ENCODE data around the gene KLHL26.
A peak's percentile ranks its signal among the peaks of the same experiment; 100 is the strongest.

The KLHL26 gene

DNA sequence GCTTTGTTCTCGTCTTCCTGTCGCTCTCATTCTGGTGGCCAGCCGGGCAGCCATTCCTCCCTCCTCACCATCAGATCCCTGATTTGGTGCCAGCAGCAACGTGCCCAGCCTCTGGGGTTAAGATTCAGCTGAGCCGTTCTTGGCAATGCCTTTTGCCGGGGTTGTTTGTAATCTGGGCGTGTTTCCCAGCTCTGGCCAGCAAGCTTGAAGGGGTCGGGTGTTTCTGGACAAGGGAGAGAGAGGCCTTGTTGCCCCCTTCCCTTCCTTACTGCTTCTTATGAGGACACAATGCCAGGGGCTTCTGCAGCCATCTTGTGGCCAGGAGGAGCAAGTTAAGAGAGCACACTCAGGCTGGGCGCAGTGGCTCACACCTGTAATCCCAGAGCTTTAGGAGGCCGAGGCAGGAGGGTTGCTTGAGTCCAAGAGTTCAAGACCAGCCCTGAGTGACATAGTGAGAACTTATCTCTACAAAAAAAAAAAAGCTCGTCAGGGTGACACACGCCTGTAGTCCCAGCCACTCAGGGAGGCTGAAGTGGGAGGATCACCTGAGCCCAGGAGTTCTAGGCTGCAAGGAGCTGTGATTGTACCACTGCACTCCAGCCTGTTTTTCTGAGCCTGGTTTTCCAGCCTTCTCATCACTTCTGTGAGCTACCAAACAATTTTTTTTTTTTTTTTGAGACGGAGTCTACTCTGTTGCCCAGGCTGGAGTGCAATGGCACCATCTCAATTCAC is 35.9 kb downstream of the KLHL26 start:
- no peaks in the 10 kb centered on the region for H3K9me3 ChIP-seq (replicated peaks in 1 of 2; ENCODE audit: control insufficient read depth in 2 of 2, insufficient read depth in 1 of 2, low read depth in 1 of 2, low read length in 2 of 2)
- H2BK120ac ChIP-seq (ENCODE audit: low read depth, low read length) = peak overlapping the region; percentile 31
- H4K91ac ChIP-seq (ENCODE audit: low read depth, low read length, poor library complexity) = peak overlapping the region; percentile 30
- no peak overlapping the region for H2BK12ac ChIP-seq (ENCODE audit: low read length)
- H3K14ac ChIP-seq (ENCODE audit: low read length) = no peak overlapping the region
- peak overlapping the region; percentile 13 for H2BK5ac ChIP-seq (ENCODE audit: low read length)
- H3K27ac ChIP-seq (replicated peaks; ENCODE audit: low read length) = no peak overlapping the region
- peaks cover 4 to 14% of the 10 kb centered on the region in 2 donors for H3K4me1 ChIP-seq (ENCODE audit: control insufficient read depth in 2 of 2, insufficient read depth in 1 of 2, low read depth in 1 of 2, low read length in 2 of 2)
- WGBS, 2 donors (ENCODE audit: extremely low coverage in 2 of 2, insufficient read length in 2 of 2, insufficient replicate concordance in 1 of 2) = no CpG with 5 or more reads among the region's 13 CpGs
- H3K79me1 ChIP-seq (ENCODE audit: low read depth, low read length) = peaks cover 6% of the 10 kb centered on the region
- no peak for DNase-seq (ENCODE audit: low spot score)
- H2BK15ac ChIP-seq (ENCODE audit: low read length) = no peak overlapping the region
- no peak overlapping the region for H3K9ac ChIP-seq (ENCODE audit: low read depth, low read length, poor library complexity)
- no peak overlapping the region for H2AK5ac ChIP-seq (ENCODE audit: low read depth, low read length)
- H3K27me3 ChIP-seq (ENCODE audit: control insufficient read depth in 3 of 3, insufficient read depth in 3 of 3, low read depth in 1 of 3, low read length in 3 of 3) = no peaks in the 10 kb centered on the region
- no peak overlapping the region for H2AFZ ChIP-seq (ENCODE audit: low read length)
- peaks cover 9 to 36% of the 10 kb centered on the region in 2 donors for H3K36me3 ChIP-seq (replicated peaks in 1 of 2; ENCODE audit: control insufficient read depth in 2 of 2, insufficient read depth in 2 of 2, low read length in 2 of 2)
- no peak overlapping the region for H3K4me3 ChIP-seq (ENCODE audit: low read length in 2 of 2)
- H4K8ac ChIP-seq (ENCODE audit: low read depth, low read length) = peak overlapping the region; percentile 72
- H3K23ac ChIP-seq (ENCODE audit: low read depth, low read length, poor library complexity) = peak overlapping the region; percentile 55
- no peak overlapping the region for H3K4ac ChIP-seq (ENCODE audit: low read length)
- H3K4me2 ChIP-seq (ENCODE audit: insufficient read depth, low read length, poor library complexity, severe bottlenecking) = no peak overlapping the region
- H3K18ac ChIP-seq (ENCODE audit: low read length) = no peak overlapping the region

GRCh38 chr19:18674616-18675015 is 37.8 kb downstream of the KLHL26 start:
- H3K18ac ChIP-seq (ENCODE audit: low read length) = no peak overlapping the region
- no peak overlapping the region for H3K9ac ChIP-seq (ENCODE audit: low read depth, low read length, poor library complexity)
- no peak overlapping the region for H2BK15ac ChIP-seq (ENCODE audit: low read length)
- H3K9me3 ChIP-seq (replicated peaks in 1 of 2; ENCODE audit: control insufficient read depth in 2 of 2, insufficient read depth in 1 of 2, low read depth in 1 of 2, low read length in 2 of 2) = no peaks in the 10 kb centered on the region
- no peak overlapping the region for H3K4me2 ChIP-seq (ENCODE audit: insufficient read depth, low read length, poor library complexity, severe bottlenecking)
- peaks cover 4 to 18% of the 10 kb centered on the region in 2 donors for H3K36me3 ChIP-seq (replicated peaks in 1 of 2; ENCODE audit: control insufficient read depth in 2 of 2, insufficient read depth in 2 of 2, low read length in 2 of 2)
- peaks cover 5 to 17% of the 10 kb centered on the region in 2 donors for H3K4me1 ChIP-seq (ENCODE audit: control insufficient read depth in 2 of 2, insufficient read depth in 1 of 2, low read depth in 1 of 2, low read length in 2 of 2)
- no peak overlapping the region for H3K4ac ChIP-seq (ENCODE audit: low read length)
- H4K8ac ChIP-seq (ENCODE audit: low read depth, low read length) = no peak overlapping the region
- H2AFZ ChIP-seq (ENCODE audit: low read length) = no peak overlapping the region
- no peak overlapping the region for H3K14ac ChIP-seq (ENCODE audit: low read length)
- no peak overlapping the region for H3K27ac ChIP-seq (replicated peaks; ENCODE audit: low read length)
- H2BK12ac ChIP-seq (ENCODE audit: low read length) = no peak overlapping the region
- H2BK120ac ChIP-seq (ENCODE audit: low read depth, low read length) = no peak overlapping the region
- no CpG with 5 or more reads among the region's 11 CpGs for WGBS, 2 donors (ENCODE audit: extremely low coverage in 2 of 2, insufficient read length in 2 of 2, insufficient replicate concordance in 1 of 2)
- no peak for DNase-seq (ENCODE audit: low spot score)
- peaks cover 2% of the 10 kb centered on the region for H3K79me1 ChIP-seq (ENCODE audit: low read depth, low read length)
- no peak overlapping the region for H2AK5ac ChIP-seq (ENCODE audit: low read depth, low read length)
- H3K23ac ChIP-seq (ENCODE audit: low read depth, low read length, poor library complexity) = no peak overlapping the region
- H3K27me3 ChIP-seq (ENCODE audit: control insufficient read depth in 3 of 3, insufficient read depth in 3 of 3, low read depth in 1 of 3, low read length in 3 of 3) = no peaks in the 10 kb centered on the region
- no peak overlapping the region for H4K91ac ChIP-seq (ENCODE audit: low read depth, low read length, poor library complexity)
- H3K4me3 ChIP-seq (ENCODE audit: low read length in 2 of 2) = peak overlapping the region in 1 of 2 donors; percentile 46
- H2BK5ac ChIP-seq (ENCODE audit: low read length) = no peak overlapping the region

DNA sequence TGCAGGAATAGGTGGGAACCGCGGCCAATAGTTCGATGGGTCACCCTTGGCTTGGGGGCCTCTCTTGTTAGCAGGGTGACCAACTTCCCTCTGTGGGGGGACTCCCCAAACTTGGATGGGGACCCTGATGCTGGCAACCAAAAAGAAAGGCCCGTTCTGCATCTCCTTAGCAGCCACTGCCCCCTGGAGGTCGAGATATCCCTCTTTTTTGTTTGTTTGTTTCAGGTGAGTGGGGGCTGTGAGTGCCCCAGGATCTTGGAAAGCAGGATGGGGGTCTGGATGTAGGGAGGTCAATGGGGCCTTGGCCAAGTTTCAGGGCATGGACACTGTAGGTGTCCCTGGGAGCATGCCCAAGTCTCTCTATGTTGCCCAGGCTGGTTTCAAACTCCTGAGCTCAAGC is 39.0 kb downstream of the KLHL26 start:
- Histone ChIP-seq H3K9ac (ENCODE audit: low read depth, low read length, poor library complexity) (no peak overlapping the region), H3K18ac (ENCODE audit: low read length) (no peak overlapping the region), H2BK5ac (ENCODE audit: low read length) (no peak overlapping the region), H3K79me1 (ENCODE audit: low read depth, low read length) (peaks cover 2% of the 10 kb centered on the region), H3K27me3 (ENCODE audit: control insufficient read depth in 3 of 3, insufficient read depth in 3 of 3, low read depth in 1 of 3, low read length in 3 of 3) (no peaks in the 10 kb centered on the region), H2BK12ac (ENCODE audit: low read length) (no peak overlapping the region), H2BK15ac (ENCODE audit: low read length) (no peak overlapping the region), H3K4me3 (ENCODE audit: low read length in 2 of 2) (no peak overlapping the region), H4K8ac (ENCODE audit: low read depth, low read length) (no peak overlapping the region), H3K4me1 (ENCODE audit: control insufficient read depth in 2 of 2, insufficient read depth in 1 of 2, low read depth in 1 of 2, low read length in 2 of 2) (peaks cover 5 to 17% of the 10 kb centered on the region in 2 donors), H3K36me3 (replicated peaks in 1 of 2; ENCODE audit: control insufficient read depth in 2 of 2, insufficient read depth in 2 of 2, low read length in 2 of 2) (peaks cover 4 to 9% of the 10 kb centered on the region in 2 donors), H3K23ac (ENCODE audit: low read depth, low read length, poor library complexity) (no peak overlapping the region), H3K4me2 (ENCODE audit: insufficient read depth, low read length, poor library complexity, severe bottlenecking) (no peak overlapping the region), H4K91ac (ENCODE audit: low read depth, low read length, poor library complexity) (no peak overlapping the region), H3K4ac (ENCODE audit: low read length) (no peak overlapping the region), H2BK120ac (ENCODE audit: low read depth, low read length) (no peak overlapping the region), H3K27ac (replicated peaks; ENCODE audit: low read length) (no peak overlapping the region), H2AK5ac (ENCODE audit: low read depth, low read length) (peak overlapping the region; percentile 3), H3K9me3 (replicated peaks in 1 of 2; ENCODE audit: control insufficient read depth in 2 of 2, insufficient read depth in 1 of 2, low read depth in 1 of 2, low read length in 2 of 2) (no peaks in the 10 kb centered on the region), H2AFZ (ENCODE audit: low read length) (no peak overlapping the region), H3K14ac (ENCODE audit: low read length) (peak overlapping the region; percentile 38)
- no peak for DNase-seq (ENCODE audit: low spot score)
- no CpG with 5 or more reads among the region's 5 CpGs for WGBS, 2 donors (ENCODE audit: extremely low coverage in 2 of 2, insufficient read length in 2 of 2, insufficient replicate concordance in 1 of 2)

DNA sequence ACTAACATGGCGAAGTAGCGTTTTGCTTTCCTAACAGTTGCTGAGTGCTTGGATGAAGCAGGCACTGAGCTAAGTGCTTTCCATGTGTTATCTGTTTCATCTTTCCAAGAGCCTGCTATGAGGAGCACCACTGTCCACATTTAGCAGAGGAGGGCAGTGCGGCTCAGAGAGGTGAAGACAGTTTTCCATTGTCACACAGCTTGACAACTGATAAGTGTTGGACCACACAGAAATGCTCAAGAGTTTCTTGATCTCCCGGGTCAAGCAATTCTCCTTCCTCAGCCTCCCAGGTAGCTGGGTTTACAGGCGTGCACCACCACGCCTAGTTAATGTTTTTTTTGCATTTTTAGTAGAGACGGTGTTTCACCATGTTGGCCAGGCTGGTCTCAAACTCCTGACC is 39.9 kb downstream of the KLHL26 start:
- no peaks in the 10 kb centered on the region for H3K27me3 ChIP-seq (ENCODE audit: control insufficient read depth in 3 of 3, insufficient read depth in 3 of 3, low read depth in 1 of 3, low read length in 3 of 3)
- no CpG with 5 or more reads among the region's 7 CpGs for WGBS, 2 donors (ENCODE audit: extremely low coverage in 2 of 2, insufficient read length in 2 of 2, insufficient replicate concordance in 1 of 2)
- no peak overlapping the region for H3K9ac ChIP-seq (ENCODE audit: low read depth, low read length, poor library complexity)
- no peak overlapping the region for H3K4ac ChIP-seq (ENCODE audit: low read length)
- no peak overlapping the region for H4K8ac ChIP-seq (ENCODE audit: low read depth, low read length)
- H2BK120ac ChIP-seq (ENCODE audit: low read depth, low read length) = no peak overlapping the region
- no peak overlapping the region for H4K91ac ChIP-seq (ENCODE audit: low read depth, low read length, poor library complexity)
- H2BK12ac ChIP-seq (ENCODE audit: low read length) = no peak overlapping the region
- no peak overlapping the region for H3K4me3 ChIP-seq (ENCODE audit: low read length in 2 of 2)
- no peak overlapping the region for H3K27ac ChIP-seq (replicated peaks; ENCODE audit: low read length)
- H2BK15ac ChIP-seq (ENCODE audit: low read length) = no peak overlapping the region
- H3K4me1 ChIP-seq (ENCODE audit: control insufficient read depth in 2 of 2, insufficient read depth in 1 of 2, low read depth in 1 of 2, low read length in 2 of 2) = peaks cover 5 to 15% of the 10 kb centered on the region in 2 donors
- no peak for DNase-seq (ENCODE audit: low spot score)
- H3K36me3 ChIP-seq (replicated peaks in 1 of 2; ENCODE audit: control insufficient read depth in 2 of 2, insufficient read depth in 2 of 2, low read length in 2 of 2) = peaks cover 2% of the 10 kb centered on the region in 2 donors
- no peak overlapping the region for H2BK5ac ChIP-seq (ENCODE audit: low read length)
- H3K23ac ChIP-seq (ENCODE audit: low read depth, low read length, poor library complexity) = no peak overlapping the region
- H3K79me1 ChIP-seq (ENCODE audit: low read depth, low read length) = peaks cover 1% of the 10 kb centered on the region
- no peak overlapping the region for H2AFZ ChIP-seq (ENCODE audit: low read length)
- H2AK5ac ChIP-seq (ENCODE audit: low read depth, low read length) = no peak overlapping the region
- no peak overlapping the region for H3K4me2 ChIP-seq (ENCODE audit: insufficient read depth, low read length, poor library complexity, severe bottlenecking)
- H3K9me3 ChIP-seq (replicated peaks in 1 of 2; ENCODE audit: control insufficient read depth in 2 of 2, insufficient read depth in 1 of 2, low read depth in 1 of 2, low read length in 2 of 2) = no peaks in the 10 kb centered on the region
- H3K18ac ChIP-seq (ENCODE audit: low read length) = no peak overlapping the region
- H3K14ac ChIP-seq (ENCODE audit: low read length) = no peak overlapping the region

Measured in neuronal stem cell (in vitro differentiated cells).